ENCODE measurements around the gene CCDC175.

GRCh38 chr14:59534361-59534987, 42.1 kb downstream of the CCDC175 start:
- TF ChIP-seq CTCF (IDR thresholded peaks at IDR 0.05), result no peak
- TF ChIP-seq EZH2phosphoT487 (IDR thresholded peaks at IDR 0.05), result no peak

Data from neural progenitor cell (in vitro differentiated cells).